ENCODE data around the gene RB1.

GRCh38 chr13:48322294-48322693 is 18.7 kb downstream of the RB1 start:
- no peak for TF ChIP-seq POLR2A (IDR thresholded peaks at IDR 0.05; ENCODE audit: low read depth, low read length)
- no peak for TF ChIP-seq SPI1 (IDR thresholded peaks at IDR 0.05; ENCODE audit: low read depth, low read length)
- no peak for TF ChIP-seq POU2F2 (IDR thresholded peaks at IDR 0.05; ENCODE audit: low read depth, low read length)
- TF ChIP-seq TAF1 (IDR thresholded peaks at IDR 0.05; ENCODE audit: low read depth, low read length), result no peak
- TF ChIP-seq POLR2AphosphoS5 (IDR thresholded peaks at IDR 0.05; ENCODE audit: low read depth, low read length), result no peak
- no peak for TF ChIP-seq PAX5 (IDR thresholded peaks at IDR 0.05; ENCODE audit: insufficient read depth, low read length, severe bottlenecking)
